HUES6 (cell line): Measurements from ENCODE around the gene SLCO3A1.

ENCODE experiments used
- H3K27ac ChIP-seq: 2 replicates; pipeline ENCODE4 v1.7.0; 2013; ENCODE audit warnings: low read depth, mild to moderate bottlenecking, low read length, inconsistent platforms
- H3K27me3 ChIP-seq: 2 replicates; pipeline ENCODE4 v1.6.1; 2013; ENCODE audit warnings: low read length; ENCODE audit not compliant: control insufficient read depth, insufficient read depth
- H3K36me3 ChIP-seq: 2 replicates; pipeline ENCODE4 v1.6.1; 2013; ENCODE audit warnings: low read length; ENCODE audit not compliant: control insufficient read depth, insufficient read depth
- H3K4me1 ChIP-seq: 2 replicates; pipeline ENCODE4 v1.6.1; 2013; ENCODE audit warnings: low read length; ENCODE audit not compliant: control insufficient read depth, insufficient read depth
- H3K4me3 ChIP-seq: 2 replicates; pipeline ENCODE4 v1.5.1; 2013; ENCODE audit warnings: low read depth, low read length
- H3K9ac ChIP-seq: one replicate; pipeline ENCODE4 v1.6.1; 2013; ENCODE audit warnings: mild to moderate bottlenecking, low read length
- H3K9me3 ChIP-seq: 2 replicates; pipeline ENCODE4 v1.6.1; 2013; ENCODE audit warnings: low read depth, low read length; ENCODE audit not compliant: control insufficient read depth, insufficient read depth

The SLCO3A1 gene

GRCh38 chr15:92141607-92142006 is 288.1 kb downstream of the SLCO3A1 start:
- no peak overlapping the region for H3K9ac ChIP-seq
- H3K4me3 ChIP-seq = no peak overlapping the region
- no peaks in the 10 kb centered on the region; the same call in 1 of the 2 replicates for H3K9me3 ChIP-seq
- peaks cover 20% of the 10 kb centered on the region for H3K4me1 ChIP-seq
- no peaks in the 10 kb centered on the region for H3K36me3 ChIP-seq
- H3K27ac ChIP-seq = no peak overlapping the region
- no peaks in the 10 kb centered on the region for H3K27me3 ChIP-seq

- H3K9me3 ChIP-seq = no peaks in the 10 kb centered on the region; the same call in 1 of the 2 replicates
- H3K4me1 ChIP-seq = peaks cover 29% of the 10 kb centered on the region
These were observed 289.0 kb downstream of the SLCO3A1 start for GRCh38 chr15:92142242-92143232.

DNA sequence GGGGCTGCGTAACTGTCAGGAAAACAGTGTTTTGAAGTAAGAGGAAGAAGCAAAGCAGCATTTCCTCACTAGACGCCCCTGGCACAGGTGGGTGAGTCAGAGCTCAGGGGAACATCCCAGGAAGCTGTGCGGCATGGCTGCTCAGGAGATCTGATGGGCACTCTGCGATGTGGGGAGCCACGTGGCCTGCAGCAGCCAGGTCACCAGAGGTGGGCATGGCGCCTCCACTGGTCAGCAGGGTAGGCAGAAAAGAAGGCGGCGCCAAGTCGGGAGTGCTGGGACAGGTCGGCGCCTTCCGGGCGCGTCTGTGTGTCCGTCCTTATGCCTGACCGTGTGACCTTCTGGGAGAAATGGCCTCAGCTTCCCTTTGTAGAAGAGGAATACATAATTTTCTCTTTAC is 290.3 kb downstream of the SLCO3A1 start:
- no peak overlapping the region for H3K4me3 ChIP-seq
- H3K4me1 ChIP-seq = peaks cover 29% of the 10 kb centered on the region
- H3K36me3 ChIP-seq = no peaks in the 10 kb centered on the region
- H3K27me3 ChIP-seq = no peaks in the 10 kb centered on the region
- no peak overlapping the region for H3K9ac ChIP-seq
- no peaks in the 10 kb centered on the region; the same call in 1 of the 2 replicates for H3K9me3 ChIP-seq
- no peak overlapping the region for H3K27ac ChIP-seq

More at GRCh38 chr15:92142242-92143232, 289.0 kb downstream of the SLCO3A1 start:
- Histone ChIP-seq H3K27ac (no peak overlapping the region), H3K36me3 (no peaks in the 10 kb centered on the region), H3K4me3 (no peak overlapping the region), H3K27me3 (no peaks in the 10 kb centered on the region), H3K9ac (no peak overlapping the region)

DNA sequence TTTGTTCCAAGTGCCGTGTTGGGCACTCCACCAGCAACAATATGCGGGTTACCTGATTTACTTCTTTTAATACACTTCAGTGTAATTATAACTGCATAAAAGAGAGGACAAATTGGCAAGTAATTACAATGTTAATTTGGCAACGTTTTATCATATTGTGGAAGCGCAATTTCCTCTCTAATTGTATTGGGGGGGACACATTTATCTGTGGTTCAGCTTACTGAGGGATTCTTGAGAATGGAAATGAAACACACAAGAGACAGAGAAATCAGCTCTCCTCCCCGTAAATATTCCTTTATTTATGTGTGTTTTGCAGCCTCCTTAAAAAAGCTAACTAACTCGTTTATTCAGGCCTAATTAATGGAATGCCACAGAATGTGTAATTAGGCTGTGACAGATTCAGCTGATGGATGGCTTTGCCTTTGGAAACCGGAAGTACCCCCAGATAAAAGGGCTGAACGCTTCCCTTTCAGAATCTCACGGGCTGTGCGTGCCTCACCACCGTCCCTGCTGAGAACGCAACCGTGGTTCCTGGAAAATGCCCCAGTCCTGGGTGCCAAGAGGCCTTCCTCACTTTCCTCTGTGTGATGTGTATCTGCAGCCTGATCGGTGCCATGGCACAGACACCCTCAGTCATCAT is 293.1 kb downstream of the SLCO3A1 start:
- H3K9me3 ChIP-seq = no peaks in the 10 kb centered on the region
- H3K4me1 ChIP-seq = peaks cover 29% of the 10 kb centered on the region
- no peak overlapping the region for H3K27ac ChIP-seq
- H3K4me3 ChIP-seq = no peak overlapping the region
- no peaks in the 10 kb centered on the region for H3K27me3 ChIP-seq
- H3K9ac ChIP-seq = no peak overlapping the region
- no peaks in the 10 kb centered on the region for H3K36me3 ChIP-seq

DNA sequence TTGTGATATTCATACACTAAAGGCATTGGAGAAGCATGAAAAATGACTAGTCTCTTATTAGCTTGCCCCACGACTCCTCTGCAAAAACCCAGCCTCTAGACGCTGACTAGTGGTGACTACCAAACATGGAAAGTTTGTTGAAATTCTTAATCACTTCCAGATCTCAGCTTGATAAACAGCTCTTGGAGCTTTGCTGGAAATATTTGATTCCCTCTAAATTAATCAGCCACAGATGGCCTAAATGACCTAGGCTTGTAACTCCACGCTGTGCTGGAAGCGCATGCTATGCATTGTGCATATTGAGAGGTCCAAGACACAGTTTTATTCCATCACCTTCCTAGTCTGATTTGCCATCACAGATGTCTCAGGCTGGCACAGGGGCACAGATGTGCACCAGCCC is 295.5 kb downstream of the SLCO3A1 start:
- no peaks in the 10 kb centered on the region for H3K36me3 ChIP-seq
- H3K27me3 ChIP-seq = no peaks in the 10 kb centered on the region
- H3K9me3 ChIP-seq = no peaks in the 10 kb centered on the region
- H3K9ac ChIP-seq = no peak overlapping the region
- no peak overlapping the region for H3K27ac ChIP-seq
- H3K4me1 ChIP-seq = peaks cover 23% of the 10 kb centered on the region
- no peak overlapping the region for H3K4me3 ChIP-seq

DNA sequence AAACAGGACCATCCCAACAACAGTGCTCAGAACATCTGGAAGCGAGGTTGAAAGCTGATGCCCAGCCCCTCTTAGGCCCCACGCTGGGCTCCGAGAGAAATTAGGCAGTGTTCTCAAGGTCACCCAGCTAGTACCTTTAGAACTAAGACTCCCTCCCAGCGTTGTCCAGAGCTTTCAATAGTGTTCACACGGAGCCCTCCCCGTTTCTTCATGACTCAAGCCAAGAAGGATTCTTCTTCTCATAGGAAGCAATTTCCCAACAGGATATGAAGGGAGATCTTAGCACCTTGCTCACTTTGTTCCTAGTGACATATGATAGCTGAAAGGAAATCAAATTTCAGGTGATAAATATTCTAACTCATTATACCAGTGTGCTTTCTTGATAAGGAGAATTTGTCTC is 296.0 kb downstream of the SLCO3A1 start:
- no peak overlapping the region for H3K4me3 ChIP-seq
- H3K4me1 ChIP-seq = peaks cover 19% of the 10 kb centered on the region
- H3K27me3 ChIP-seq = no peaks in the 10 kb centered on the region
- H3K27ac ChIP-seq = no peak overlapping the region
- no peak overlapping the region for H3K9ac ChIP-seq
- no peaks in the 10 kb centered on the region for H3K36me3 ChIP-seq
- H3K9me3 ChIP-seq = no peaks in the 10 kb centered on the region

DNA sequence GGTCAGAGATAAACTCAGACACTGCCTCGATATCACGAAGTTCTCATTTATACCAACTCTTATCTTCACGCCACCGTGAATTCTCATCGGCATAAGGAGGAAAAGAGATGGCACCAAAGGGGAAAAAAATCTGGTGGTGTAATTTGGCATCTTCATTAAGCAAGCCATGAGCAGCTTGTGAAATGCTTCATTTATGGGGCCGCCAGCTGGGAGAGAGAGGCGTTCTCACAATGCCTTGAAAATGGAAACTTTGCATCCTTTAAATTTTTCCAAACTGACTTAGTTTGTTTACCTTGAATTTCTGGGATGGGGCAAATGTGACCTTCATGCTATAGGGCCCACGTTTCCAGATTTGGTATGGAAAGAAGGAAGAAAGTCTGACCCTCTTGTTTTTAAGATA is 297.7 kb downstream of the SLCO3A1 start:
- no peak overlapping the region for H3K9ac ChIP-seq
- H3K9me3 ChIP-seq = no peaks in the 10 kb centered on the region
- H3K27me3 ChIP-seq = no peaks in the 10 kb centered on the region
- peaks cover 11% of the 10 kb centered on the region; the same call in 1 of the 2 replicates for H3K4me1 ChIP-seq
- no peak overlapping the region for H3K27ac ChIP-seq
- H3K4me3 ChIP-seq = no peak overlapping the region
- no peaks in the 10 kb centered on the region for H3K36me3 ChIP-seq

- Histone ChIP-seq H3K9me3 (no peaks in the 10 kb centered on the region), H3K27ac (no peak overlapping the region), H3K4me1 (peaks cover 8% of the 10 kb centered on the region; the same call in 1 of the 2 replicates), H3K27me3 (no peaks in the 10 kb centered on the region), H3K36me3 (no peaks in the 10 kb centered on the region), H3K4me3 (no peak overlapping the region), H3K9ac (no peak overlapping the region)
These were observed 298.2 kb downstream of the SLCO3A1 start for GRCh38 chr15:92151741-92152140.

GRCh38 chr15:92152983-92153382 is 299.5 kb downstream of the SLCO3A1 start:
- Histone ChIP-seq H3K9ac (no peak overlapping the region), H3K27me3 (no peaks in the 10 kb centered on the region), H3K27ac (no peak overlapping the region), H3K4me3 (no peak overlapping the region), H3K9me3 (no peaks in the 10 kb centered on the region), H3K4me1 (peaks cover 10% of the 10 kb centered on the region), H3K36me3 (no peaks in the 10 kb centered on the region)

DNA sequence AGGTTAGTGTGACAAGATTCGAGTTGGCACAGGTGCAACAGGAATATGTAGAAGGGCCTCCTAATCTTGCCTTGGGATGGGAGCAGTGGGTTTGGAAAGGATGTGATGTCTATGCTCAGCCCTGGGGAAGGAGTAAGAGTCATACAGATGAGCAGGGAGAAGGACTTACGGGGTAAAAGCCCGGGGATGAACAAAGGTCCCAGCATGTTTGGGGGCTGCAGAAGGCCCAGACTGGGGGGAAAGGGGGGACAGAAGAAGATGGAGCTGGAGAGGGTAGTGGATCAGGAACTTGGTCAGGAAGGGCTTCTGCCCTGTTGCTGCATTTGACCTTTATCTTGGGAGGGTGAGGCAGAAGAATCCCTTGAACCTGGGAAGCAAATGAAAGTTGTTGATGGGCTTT is 300.1 kb downstream of the SLCO3A1 start:
- H3K27me3 ChIP-seq = no peaks in the 10 kb centered on the region
- no peaks in the 10 kb centered on the region for H3K9me3 ChIP-seq

GRCh38 chr15:92155934-92156333 is 302.4 kb downstream of the SLCO3A1 start:
- Histone ChIP-seq H3K4me3 (no peak overlapping the region), H3K27ac (no peak overlapping the region), H3K9ac (no peak overlapping the region), H3K27me3 (no peaks in the 10 kb centered on the region), H3K9me3 (no peaks in the 10 kb centered on the region), H3K4me1 (peaks cover 36% of the 10 kb centered on the region), H3K36me3 (no peaks in the 10 kb centered on the region)

More for the DNA sequence above, 300.1 kb downstream of the SLCO3A1 start:
- no peaks in the 10 kb centered on the region for H3K36me3 ChIP-seq
- no peak overlapping the region for H3K4me3 ChIP-seq
- H3K4me1 ChIP-seq = peaks cover 16% of the 10 kb centered on the region
- H3K9ac ChIP-seq = no peak overlapping the region
- H3K27ac ChIP-seq = no peak overlapping the region
